ENCODE measurements around the gene ROR2.

Gene ROR2

GRCh38 chr9:91992461-91993041, 42.5 kb upstream of the ROR2 start:
- Histone ChIP-seq H3K4me3 (ENCODE audit: low read length, poor library complexity, severe bottlenecking) (no peak overlapping the region), H2AFZ (ENCODE audit: low read length) (no peak overlapping the region)
- no peak for TF ChIP-seq EZH2phosphoT487 (IDR thresholded peaks at IDR 0.05; ENCODE audit: borderline replicate concordance)
- TF ChIP-seq CTCF (conservative IDR thresholded peaks at IDR 0.05; ENCODE audit: low read length), result no peak

GRCh38 chr9:91991721-91992341, 41.8 kb upstream of the ROR2 start:
- H2AFZ ChIP-seq (ENCODE audit: low read length), result no peak overlapping the region

More at GRCh38 chr9:91992461-91993041, 42.5 kb upstream of the ROR2 start:
- Histone ChIP-seq H3K27me3 (ENCODE audit: insufficient read depth, low read length, poor library complexity, severe bottlenecking) (no peaks in the 10 kb centered on the region), H3K4me2 (ENCODE audit: low read depth, low read length, poor library complexity, severe bottlenecking) (no peak overlapping the region), H3F3A (ENCODE audit: low read depth) (no peaks in the 10 kb centered on the region), H4K20me1 (ENCODE audit: insufficient read depth, low read length, poor library complexity, severe bottlenecking) (no peaks in the 10 kb centered on the region), H3K36me3 (ENCODE audit: insufficient read depth, low read length) (no peaks in the 10 kb centered on the region), H3K9me3 (ENCODE audit: insufficient read depth, low read depth, low read length) (no peaks in the 10 kb centered on the region), H3K4me1 (ENCODE audit: insufficient read depth, low read length, poor library complexity, severe bottlenecking) (no peaks in the 10 kb centered on the region), H3K9me2 (replicated peaks; ENCODE audit: low read depth, low read length) (no peaks in the 10 kb centered on the region), H3K79me2 (ENCODE audit: insufficient read depth, low read length) (no peaks in the 10 kb centered on the region), H3K9ac (ENCODE audit: low read depth, low read length, poor library complexity, severe bottlenecking) (no peak overlapping the region)

GRCh38 chr9:91986248-91986647, 36.2 kb upstream of the ROR2 start:
- Histone ChIP-seq H3K9me3 (ENCODE audit: insufficient read depth, low read depth, low read length) (no peaks in the 10 kb centered on the region), H4K20me1 (ENCODE audit: insufficient read depth, low read length, poor library complexity, severe bottlenecking) (no peaks in the 10 kb centered on the region), H3F3A (ENCODE audit: low read depth) (no peaks in the 10 kb centered on the region), H3K9me2 (replicated peaks; ENCODE audit: low read depth, low read length) (no peaks in the 10 kb centered on the region), H3K79me2 (ENCODE audit: insufficient read depth, low read length) (no peaks in the 10 kb centered on the region), H3K4me1 (ENCODE audit: insufficient read depth, low read length, poor library complexity, severe bottlenecking) (no peaks in the 10 kb centered on the region), H3K27me3 (ENCODE audit: insufficient read depth, low read length, poor library complexity, severe bottlenecking) (no peaks in the 10 kb centered on the region), H3K9ac (ENCODE audit: low read depth, low read length, poor library complexity, severe bottlenecking) (no peak overlapping the region), H2AFZ (ENCODE audit: low read length) (no peak overlapping the region), H3K4me2 (ENCODE audit: low read depth, low read length, poor library complexity, severe bottlenecking) (no peak overlapping the region), H3K4me3 (ENCODE audit: low read length, poor library complexity, severe bottlenecking) (no peak overlapping the region), H3K36me3 (ENCODE audit: insufficient read depth, low read length) (no peaks in the 10 kb centered on the region)
- TF ChIP-seq CTCF (conservative IDR thresholded peaks at IDR 0.05; ENCODE audit: low read length), result no peak

More at GRCh38 chr9:91991721-91992341, 41.8 kb upstream of the ROR2 start:
- Histone ChIP-seq H3K27me3 (ENCODE audit: insufficient read depth, low read length, poor library complexity, severe bottlenecking) (no peaks in the 10 kb centered on the region), H3K9ac (ENCODE audit: low read depth, low read length, poor library complexity, severe bottlenecking) (no peak overlapping the region), H3F3A (ENCODE audit: low read depth) (no peaks in the 10 kb centered on the region), H3K4me1 (ENCODE audit: insufficient read depth, low read length, poor library complexity, severe bottlenecking) (no peaks in the 10 kb centered on the region), H3K4me3 (ENCODE audit: low read length, poor library complexity, severe bottlenecking) (no peak overlapping the region), H3K79me2 (ENCODE audit: insufficient read depth, low read length) (no peaks in the 10 kb centered on the region), H3K4me2 (ENCODE audit: low read depth, low read length, poor library complexity, severe bottlenecking) (no peak overlapping the region), H3K36me3 (ENCODE audit: insufficient read depth, low read length) (no peaks in the 10 kb centered on the region), H4K20me1 (ENCODE audit: insufficient read depth, low read length, poor library complexity, severe bottlenecking) (no peaks in the 10 kb centered on the region), H3K9me3 (ENCODE audit: insufficient read depth, low read depth, low read length) (no peaks in the 10 kb centered on the region), H3K9me2 (replicated peaks; ENCODE audit: low read depth, low read length) (no peaks in the 10 kb centered on the region)
- TF ChIP-seq CTCF (conservative IDR thresholded peaks at IDR 0.05; ENCODE audit: low read length) (no peak), EZH2phosphoT487 (IDR thresholded peaks at IDR 0.05; ENCODE audit: borderline replicate concordance) (no peak)
